ENCODE data around the gene SYCE3. TPM values are rescaled to one million over a fixed set of nuclear protein-coding genes. Genes with fewer than 3 reads are reported as not detected.

The SYCE3 gene
- total and polyA plus RNA-seq, 9 of the 15 experiments (the other 6 are each of a cell fraction or from before 2014, with no cell fraction given), result 0.56 TPM; not detected in 8

DNA sequence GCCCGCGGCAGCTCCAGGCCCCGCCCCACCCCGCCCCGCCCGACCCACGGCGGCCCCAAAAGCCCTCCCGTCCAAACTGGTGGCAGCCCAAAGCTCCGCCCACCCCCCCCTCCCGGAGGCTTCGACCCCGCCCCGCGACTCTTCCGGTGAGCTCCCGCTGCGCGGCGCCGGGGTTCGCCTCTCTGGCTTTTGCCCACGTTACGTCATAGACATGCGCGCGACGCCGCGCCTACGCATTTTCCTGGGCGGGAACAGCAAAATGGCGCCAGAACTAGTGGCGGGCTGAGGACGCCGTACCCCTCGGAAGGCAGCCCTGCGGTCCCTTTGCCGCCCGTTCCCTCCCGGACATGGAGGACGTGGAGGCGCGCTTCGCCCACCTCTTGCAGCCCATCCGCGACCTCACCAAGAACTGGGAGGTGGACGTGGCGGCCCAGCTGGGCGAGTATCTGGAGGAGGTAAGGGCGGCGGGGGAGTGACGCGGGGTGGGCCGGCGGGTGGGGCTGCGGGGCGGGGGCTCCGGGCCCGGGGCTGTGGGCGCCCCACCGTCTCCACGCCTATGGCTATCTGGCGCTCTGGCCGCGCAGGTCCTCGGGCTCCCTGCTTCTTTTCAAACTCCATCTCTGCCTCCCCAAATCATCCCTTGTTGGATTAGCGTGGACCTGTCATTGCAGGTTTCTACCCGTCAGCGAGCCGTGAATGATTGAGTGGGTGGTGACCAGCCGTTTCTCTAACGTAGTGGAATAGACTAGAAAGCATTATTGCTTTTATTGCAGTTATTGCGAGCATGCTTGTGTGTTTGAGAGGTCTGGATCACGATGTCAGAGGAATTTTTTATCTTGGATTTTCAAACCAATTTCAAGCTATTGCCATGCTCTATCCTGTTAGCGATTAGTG is 54.5 kb downstream of the SYCE3 start, which contains the start of gene NCAPH2 (continued):
- TF ChIP-seq ZBTB8A (IDR thresholded peaks at IDR 0.05; ENCODE audit: partially characterized antibody) (no peak), TAF15 (IDR thresholded peaks at IDR 0.05; ENCODE audit: low read depth, low read length) (no peak), ARID2 (IDR thresholded peaks at IDR 0.05) (no peak), KAT2B (IDR thresholded peaks at IDR 0.05; ENCODE audit: low read depth, low read length) (no peak), ZC3H4 (CRISPR knock-in tag; IDR thresholded peaks at IDR 0.05; ENCODE audit: borderline replicate concordance) (no peak), RUNX1 (IDR thresholded peaks at IDR 0.05; ENCODE audit: low read depth) (no peak), NR3C1 (CRISPR knock-in tag; IDR thresholded peaks at IDR 0.05) (no peak), NR2F6 (CRISPR knock-in tag; IDR thresholded peaks at IDR 0.05) (no peak)
- TF ChIP-seq, protein P1, sequence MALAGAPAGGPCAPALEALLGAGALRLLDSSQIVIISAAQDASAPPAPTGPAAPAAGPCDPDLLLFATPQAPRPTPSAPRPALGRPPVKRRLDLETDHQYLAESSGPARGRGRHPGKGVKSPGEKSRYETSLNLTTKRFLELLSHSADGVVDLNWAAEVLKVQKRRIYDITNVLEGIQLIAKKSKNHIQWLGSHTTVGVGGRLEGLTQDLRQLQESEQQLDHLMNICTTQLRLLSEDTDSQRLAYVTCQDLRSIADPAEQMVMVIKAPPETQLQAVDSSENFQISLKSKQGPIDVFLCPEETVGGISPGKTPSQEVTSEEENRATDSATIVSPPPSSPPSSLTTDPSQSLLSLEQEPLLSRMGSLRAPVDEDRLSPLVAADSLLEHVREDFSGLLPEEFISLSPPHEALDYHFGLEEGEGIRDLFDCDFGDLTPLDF (CRISPR knock-in tag; IDR thresholded peaks at IDR 0.05), result peak; percentile 91
- TF ChIP-seq, protein P2, sequence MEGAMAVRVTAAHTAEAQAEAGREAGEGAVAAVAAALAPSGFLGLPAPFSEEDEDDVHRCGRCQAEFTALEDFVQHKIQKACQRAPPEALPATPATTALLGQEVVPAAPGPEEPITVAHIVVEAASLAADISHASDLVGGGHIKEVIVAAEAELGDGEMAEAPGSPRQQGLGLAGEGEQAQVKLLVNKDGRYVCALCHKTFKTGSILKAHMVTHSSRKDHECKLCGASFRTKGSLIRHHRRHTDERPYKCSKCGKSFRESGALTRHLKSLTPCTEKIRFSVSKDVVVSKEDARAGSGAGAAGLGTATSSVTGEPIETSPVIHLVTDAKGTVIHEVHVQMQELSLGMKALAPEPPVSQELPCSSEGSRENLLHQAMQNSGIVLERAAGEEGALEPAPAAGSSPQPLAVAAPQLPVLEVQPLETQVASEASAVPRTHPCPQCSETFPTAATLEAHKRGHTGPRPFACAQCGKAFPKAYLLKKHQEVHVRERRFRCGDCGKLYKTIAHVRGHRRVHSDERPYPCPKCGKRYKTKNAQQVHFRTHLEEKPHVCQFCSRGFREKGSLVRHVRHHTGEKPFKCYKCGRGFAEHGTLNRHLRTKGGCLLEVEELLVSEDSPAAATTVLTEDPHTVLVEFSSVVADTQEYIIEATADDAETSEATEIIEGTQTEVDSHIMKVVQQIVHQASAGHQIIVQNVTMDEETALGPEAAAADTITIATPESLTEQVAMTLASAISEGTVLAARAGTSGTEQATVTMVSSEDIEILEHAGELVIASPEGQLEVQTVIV (CRISPR knock-in tag; IDR thresholded peaks at IDR 0.05; ENCODE audit: borderline replicate concordance), result no peak
- TF ChIP-seq, protein P3, sequence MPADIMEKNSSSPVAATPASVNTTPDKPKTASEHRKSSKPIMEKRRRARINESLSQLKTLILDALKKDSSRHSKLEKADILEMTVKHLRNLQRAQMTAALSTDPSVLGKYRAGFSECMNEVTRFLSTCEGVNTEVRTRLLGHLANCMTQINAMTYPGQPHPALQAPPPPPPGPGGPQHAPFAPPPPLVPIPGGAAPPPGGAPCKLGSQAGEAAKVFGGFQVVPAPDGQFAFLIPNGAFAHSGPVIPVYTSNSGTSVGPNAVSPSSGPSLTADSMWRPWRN (IDR thresholded peaks at IDR 0.05; ENCODE audit: low read depth), result no peak
- TF ChIP-seq, protein P4, sequence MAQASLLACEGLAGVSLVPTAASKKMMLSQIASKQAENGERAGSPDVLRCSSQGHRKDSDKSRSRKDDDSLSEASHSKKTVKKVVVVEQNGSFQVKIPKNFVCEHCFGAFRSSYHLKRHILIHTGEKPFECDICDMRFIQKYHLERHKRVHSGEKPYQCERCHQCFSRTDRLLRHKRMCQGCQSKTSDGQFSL (CRISPR knock-in tag; IDR thresholded peaks at IDR 0.05), result no peak
- TF ChIP-seq, protein P4 (tag; IDR thresholded peaks at IDR 0.05), result no peak
- TF ChIP-seq, protein P5, sequence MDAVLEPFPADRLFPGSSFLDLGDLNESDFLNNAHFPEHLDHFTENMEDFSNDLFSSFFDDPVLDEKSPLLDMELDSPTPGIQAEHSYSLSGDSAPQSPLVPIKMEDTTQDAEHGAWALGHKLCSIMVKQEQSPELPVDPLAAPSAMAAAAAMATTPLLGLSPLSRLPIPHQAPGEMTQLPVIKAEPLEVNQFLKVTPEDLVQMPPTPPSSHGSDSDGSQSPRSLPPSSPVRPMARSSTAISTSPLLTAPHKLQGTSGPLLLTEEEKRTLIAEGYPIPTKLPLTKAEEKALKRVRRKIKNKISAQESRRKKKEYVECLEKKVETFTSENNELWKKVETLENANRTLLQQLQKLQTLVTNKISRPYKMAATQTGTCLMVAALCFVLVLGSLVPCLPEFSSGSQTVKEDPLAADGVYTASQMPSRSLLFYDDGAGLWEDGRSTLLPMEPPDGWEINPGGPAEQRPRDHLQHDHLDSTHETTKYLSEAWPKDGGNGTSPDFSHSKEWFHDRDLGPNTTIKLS (IDR thresholded peaks at IDR 0.05; ENCODE audit: borderline replicate concordance, low read depth), result no peak; the same call in 1 of the 2 replicates
- TF ChIP-seq, protein P6, sequence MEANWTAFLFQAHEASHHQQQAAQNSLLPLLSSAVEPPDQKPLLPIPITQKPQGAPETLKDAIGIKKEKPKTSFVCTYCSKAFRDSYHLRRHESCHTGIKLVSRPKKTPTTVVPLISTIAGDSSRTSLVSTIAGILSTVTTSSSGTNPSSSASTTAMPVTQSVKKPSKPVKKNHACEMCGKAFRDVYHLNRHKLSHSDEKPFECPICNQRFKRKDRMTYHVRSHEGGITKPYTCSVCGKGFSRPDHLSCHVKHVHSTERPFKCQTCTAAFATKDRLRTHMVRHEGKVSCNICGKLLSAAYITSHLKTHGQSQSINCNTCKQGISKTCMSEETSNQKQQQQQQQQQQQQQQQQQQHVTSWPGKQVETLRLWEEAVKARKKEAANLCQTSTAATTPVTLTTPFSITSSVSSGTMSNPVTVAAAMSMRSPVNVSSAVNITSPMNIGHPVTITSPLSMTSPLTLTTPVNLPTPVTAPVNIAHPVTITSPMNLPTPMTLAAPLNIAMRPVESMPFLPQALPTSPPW (CRISPR knock-in tag; IDR thresholded peaks at IDR 0.05), result peak; percentile 87

Measured in K562 (cell line).